ENCODE results near the gene ERBB3.
"Not testable (repeated sequence)": the region's sequence is repeated elsewhere in the genome, so short reads cannot be mapped to it uniquely, and the experiment has no call there.

Gene ERBB3

GRCh38 chr12:56115329-56115728 lies 35.4 kb downstream of the ERBB3 start:
- Histone ChIP-seq H3K4me1 (ENCODE audit: insufficient read depth, low read length) (peaks cover 37% of the 10 kb centered on the region), H3K79me2 (ENCODE audit: insufficient read depth, low read length) (peaks cover 34% of the 10 kb centered on the region), H3K36me3 (ENCODE audit: insufficient read depth, low read length) (peaks cover 57% of the 10 kb centered on the region), H3K4me2 (ENCODE audit: insufficient read depth, low read length) (peak overlapping the region; percentile 97), H2AFZ (ENCODE audit: low read depth, low read length) (peak overlapping the region; percentile 90), H3K9ac (ENCODE audit: low read depth, low read length) (peak overlapping the region; percentile 78), H3K4me3 (ENCODE audit: low read depth in 1 of 2, low read length in 2 of 2) (peak overlapping the region in 1 of 2 experiments; percentile 68; a peak in 2 of 4 replicates), H3K27me3 (ENCODE audit: insufficient read depth, low read length, poor library complexity) (no peaks in the 10 kb centered on the region), H3K9me3 (ENCODE audit: insufficient read depth, low read length, severe bottlenecking) (no peaks in the 10 kb centered on the region), H4K20me1 (ENCODE audit: insufficient read depth, low read length) (0 out of 2 replicates have a peak, but pooled peaks cover 2% of the 10 kb centered on the region), H3K27ac (ENCODE audit: low read length) (peak overlapping the region; percentile 91)
- TF ChIP-seq, protein P1, sequence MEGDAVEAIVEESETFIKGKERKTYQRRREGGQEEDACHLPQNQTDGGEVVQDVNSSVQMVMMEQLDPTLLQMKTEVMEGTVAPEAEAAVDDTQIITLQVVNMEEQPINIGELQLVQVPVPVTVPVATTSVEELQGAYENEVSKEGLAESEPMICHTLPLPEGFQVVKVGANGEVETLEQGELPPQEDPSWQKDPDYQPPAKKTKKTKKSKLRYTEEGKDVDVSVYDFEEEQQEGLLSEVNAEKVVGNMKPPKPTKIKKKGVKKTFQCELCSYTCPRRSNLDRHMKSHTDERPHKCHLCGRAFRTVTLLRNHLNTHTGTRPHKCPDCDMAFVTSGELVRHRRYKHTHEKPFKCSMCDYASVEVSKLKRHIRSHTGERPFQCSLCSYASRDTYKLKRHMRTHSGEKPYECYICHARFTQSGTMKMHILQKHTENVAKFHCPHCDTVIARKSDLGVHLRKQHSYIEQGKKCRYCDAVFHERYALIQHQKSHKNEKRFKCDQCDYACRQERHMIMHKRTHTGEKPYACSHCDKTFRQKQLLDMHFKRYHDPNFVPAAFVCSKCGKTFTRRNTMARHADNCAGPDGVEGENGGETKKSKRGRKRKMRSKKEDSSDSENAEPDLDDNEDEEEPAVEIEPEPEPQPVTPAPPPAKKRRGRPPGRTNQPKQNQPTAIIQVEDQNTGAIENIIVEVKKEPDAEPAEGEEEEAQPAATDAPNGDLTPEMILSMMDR (IDR thresholded peaks at IDR 0.05; ENCODE audit: borderline replicate concordance, extremely low read depth, low read length, poor library complexity, severe bottlenecking) = no peak
- no peak for TF ChIP-seq EZH2 (IDR thresholded peaks at IDR 0.05; ENCODE audit: borderline replicate concordance, low read depth, low read length, severe bottlenecking)
- DNase-seq = no peak
- ATAC-seq (ENCODE audit: insufficient read depth, low read depth) = no peak

GRCh38 chr12:56116267-56117081 lies 36.5 kb downstream of the ERBB3 start, which contains the start of gene RPL41:
Gene RPL41, plus strand, starts transcription at chr12:56116633.
- H3K36me3 ChIP-seq (ENCODE audit: insufficient read depth, low read length) = peaks cover 57% of the 10 kb centered on the region

GRCh38 chr12:56117082-56117706 lies 37.2 kb downstream of the ERBB3 start:
- peak overlapping the region; percentile 57 to 79 for H3K4me3 ChIP-seq (ENCODE audit: low read depth in 1 of 2, low read length in 2 of 2)
- H3K79me2 ChIP-seq (ENCODE audit: insufficient read depth, low read length) = peaks cover 53% of the 10 kb centered on the region
- DNase-seq; H2AFZ ChIP-seq (ENCODE audit: low read depth, low read length); ATAC-seq (ENCODE audit: insufficient read depth, low read depth); H4K20me1 ChIP-seq (ENCODE audit: insufficient read depth, low read length); H3K27me3 ChIP-seq (ENCODE audit: insufficient read depth, low read length, poor library complexity); H3K9me3 ChIP-seq (ENCODE audit: insufficient read depth, low read length, severe bottlenecking): not testable (repeated sequence)
- H3K9ac ChIP-seq (ENCODE audit: low read depth, low read length) = peak overlapping the region; percentile 78
- peak overlapping the region; percentile 97 for H3K4me2 ChIP-seq (ENCODE audit: insufficient read depth, low read length)
- peaks cover 38% of the 10 kb centered on the region for H3K4me1 ChIP-seq (ENCODE audit: insufficient read depth, low read length)
- H3K27ac ChIP-seq (ENCODE audit: low read length) = peak overlapping the region; percentile 91
- H3K36me3 ChIP-seq (ENCODE audit: insufficient read depth, low read length) = peaks cover 59% of the 10 kb centered on the region

More at GRCh38 chr12:56116267-56117081, 36.5 kb downstream of the ERBB3 start, which contains the start of gene RPL41:
- peak within 1 kb of the TSS; percentile 90 for H2AFZ ChIP-seq (ENCODE audit: low read depth, low read length)
- peak within 1 kb of the TSS; percentile 91 for H3K27ac ChIP-seq (ENCODE audit: low read length)
- H3K4me1 ChIP-seq (ENCODE audit: insufficient read depth, low read length) = peaks cover 38% of the 10 kb centered on the region
- DNase-seq (peak; percentile 95), ATAC-seq (ENCODE audit: insufficient read depth, low read depth) (peak; percentile 52)
- no peaks in the 10 kb centered on the region for H3K27me3 ChIP-seq (ENCODE audit: insufficient read depth, low read length, poor library complexity)
- peak within 1 kb of the TSS; percentile 78 for H3K9ac ChIP-seq (ENCODE audit: low read depth, low read length)
- no peaks in the 10 kb centered on the region for H3K9me3 ChIP-seq (ENCODE audit: insufficient read depth, low read length, severe bottlenecking)
- peak within 1 kb of the TSS; percentile 57 to 68 for H3K4me3 ChIP-seq (ENCODE audit: low read depth in 1 of 2, low read length in 2 of 2)
- peaks cover 46% of the 10 kb centered on the region for H3K79me2 ChIP-seq (ENCODE audit: insufficient read depth, low read length)
- peak within 1 kb of the TSS; percentile 97 for H3K4me2 ChIP-seq (ENCODE audit: insufficient read depth, low read length)
- H4K20me1 ChIP-seq (ENCODE audit: insufficient read depth, low read length) = 0 out of 2 replicates have a peak, but pooled peaks cover 2% of the 10 kb centered on the region
- TF ChIP-seq, protein P1 (IDR thresholded peaks at IDR 0.05; ENCODE audit: borderline replicate concordance, extremely low read depth, low read length, poor library complexity, severe bottlenecking) = no peak
- no peak for TF ChIP-seq EZH2 (IDR thresholded peaks at IDR 0.05; ENCODE audit: borderline replicate concordance, low read depth, low read length, severe bottlenecking)
